ACC112 (cell line): Measurements from ENCODE around the gene PPP2R5C.

ENCODE experiments used
- H2AFZ ChIP-seq: fragments of 200-600 bp; sonication (generic); one replicate; pipeline ENCODE4 v1.6.0; 2017; ENCODE audit warnings: antibody characterized with exemption, low read length; ENCODE audit not compliant: unreplicated experiment
- H3K27ac ChIP-seq: fragments of 200-600 bp; sonication (generic); 2 replicates; pipeline ENCODE4 v1.5.1; 2014; ENCODE audit warnings: low read depth, mild to moderate bottlenecking, antibody characterized with exemption, low read length, moderate library complexity
- H3K27me3 ChIP-seq: fragments of 200-600 bp; sonication (generic); 2 replicates; pipeline ENCODE4 v1.6.1; 2014; ENCODE audit warnings: mild to moderate bottlenecking, antibody characterized with exemption, low read length, moderate library complexity, mixed read lengths; ENCODE audit not compliant: insufficient read depth
- H3K36me3 ChIP-seq: fragments of 200-600 bp; sonication (generic); 2 replicates; pipeline ENCODE4 v1.6.1; 2016; ENCODE audit warnings: mild to moderate bottlenecking, antibody characterized with exemption, low read length, moderate library complexity, mixed read lengths; ENCODE audit not compliant: insufficient read depth
- H3K4me1 ChIP-seq: fragments of 200-600 bp; sonication (generic); one replicate; pipeline ENCODE4 v1.6.1; 2016; ENCODE audit warnings: low read length, mixed read lengths; ENCODE audit not compliant: insufficient read depth, unreplicated experiment, control insufficient read depth
- H3K4me3 ChIP-seq: fragments of 200-600 bp; sonication (generic); 2 replicates; pipeline ENCODE4 v1.5.1; 2014; ENCODE audit warnings: mild to moderate bottlenecking, low read depth, low read length
- H3K79me2 ChIP-seq: fragments of 200-600 bp; sonication (generic); one replicate; pipeline ENCODE4 v1.6.0; 2016; ENCODE audit warnings: low read length; ENCODE audit not compliant: control insufficient read depth, unreplicated experiment, insufficient read depth

The PPP2R5C gene

GRCh38 chr14:101843665-101844064, 82.2 kb downstream of the PPP2R5C start:
- Histone ChIP-seq H3K36me3 (no peaks in the 10 kb centered on the region), H3K27me3 (no peaks in the 10 kb centered on the region), H3K4me1 (no peaks in the 10 kb centered on the region), H2AFZ (no peak overlapping the region), H3K79me2 (peaks cover 57% of the 10 kb centered on the region), H3K4me3 (no peak overlapping the region), H3K27ac (no peak overlapping the region)

DNA sequence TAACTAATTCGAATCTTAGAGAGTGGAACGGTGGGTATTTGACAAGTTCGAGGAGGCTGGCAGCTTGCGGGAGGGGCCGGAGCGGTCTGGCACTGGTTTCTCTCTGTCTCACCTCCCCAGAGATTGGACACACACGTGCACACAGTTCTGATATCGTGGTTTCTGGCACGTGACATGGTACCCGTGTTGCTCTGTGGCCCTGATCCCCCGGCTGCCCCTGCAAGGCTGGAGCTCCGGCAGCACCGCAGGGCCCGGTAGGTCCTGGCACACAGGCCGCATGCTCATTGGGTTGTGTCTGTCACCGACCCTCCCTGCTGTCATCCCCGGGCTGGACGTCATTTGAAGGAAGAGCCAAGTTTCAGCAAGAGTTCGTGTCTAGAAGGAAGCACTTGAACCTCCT, 82.7 kb downstream of the PPP2R5C start:
- no peaks in the 10 kb centered on the region for H3K4me1 ChIP-seq

GRCh38 chr14:101844751-101845150, 83.2 kb downstream of the PPP2R5C start:
- Histone ChIP-seq H3K36me3 (no peaks in the 10 kb centered on the region), H3K27me3 (no peaks in the 10 kb centered on the region), H3K27ac (no peak overlapping the region), H3K4me3 (no peak overlapping the region), H3K79me2 (peaks cover 60% of the 10 kb centered on the region), H3K4me1 (no peaks in the 10 kb centered on the region), H2AFZ (no peak overlapping the region)

More for the DNA sequence above, 82.7 kb downstream of the PPP2R5C start:
- no peaks in the 10 kb centered on the region for H3K27me3 ChIP-seq
- no peak overlapping the region for H3K27ac ChIP-seq
- H3K79me2 ChIP-seq, result peaks cover 60% of the 10 kb centered on the region
- H3K36me3 ChIP-seq, result no peaks in the 10 kb centered on the region
- no peak overlapping the region for H3K4me3 ChIP-seq
- no peak overlapping the region for H2AFZ ChIP-seq

GRCh38 chr14:101845496-101845895, 84.0 kb downstream of the PPP2R5C start:
- H3K36me3 ChIP-seq, result no peaks in the 10 kb centered on the region
- H3K4me3 ChIP-seq, result no peak overlapping the region
- H2AFZ ChIP-seq, result no peak overlapping the region
- no peaks in the 10 kb centered on the region for H3K27me3 ChIP-seq
- H3K4me1 ChIP-seq, result no peaks in the 10 kb centered on the region
- peaks cover 60% of the 10 kb centered on the region for H3K79me2 ChIP-seq
- H3K27ac ChIP-seq, result no peak overlapping the region

DNA sequence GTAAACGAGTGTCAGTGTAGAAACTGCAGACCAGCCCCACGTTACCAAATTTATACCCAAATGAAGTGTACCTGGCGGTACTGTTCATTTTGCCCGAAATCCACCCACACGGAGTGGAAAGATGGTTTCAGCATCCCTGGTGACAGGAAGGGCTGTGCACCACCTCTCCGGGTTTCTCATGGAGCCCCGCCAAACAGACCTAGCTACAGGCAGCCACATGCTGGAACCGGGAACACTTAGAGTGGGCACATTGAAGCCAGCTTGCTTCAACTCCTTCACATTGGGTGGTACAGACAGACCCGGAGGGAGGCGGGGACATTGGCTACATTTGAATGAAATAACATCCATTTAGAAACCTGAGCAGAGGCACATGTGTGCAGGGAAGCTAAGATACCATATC, 84.4 kb downstream of the PPP2R5C start:
- Histone ChIP-seq H3K79me2 (peaks cover 57% of the 10 kb centered on the region), H3K27me3 (no peaks in the 10 kb centered on the region), H2AFZ (no peak overlapping the region), H3K36me3 (no peaks in the 10 kb centered on the region), H3K4me1 (no peaks in the 10 kb centered on the region), H3K27ac (no peak overlapping the region), H3K4me3 (no peak overlapping the region)

DNA sequence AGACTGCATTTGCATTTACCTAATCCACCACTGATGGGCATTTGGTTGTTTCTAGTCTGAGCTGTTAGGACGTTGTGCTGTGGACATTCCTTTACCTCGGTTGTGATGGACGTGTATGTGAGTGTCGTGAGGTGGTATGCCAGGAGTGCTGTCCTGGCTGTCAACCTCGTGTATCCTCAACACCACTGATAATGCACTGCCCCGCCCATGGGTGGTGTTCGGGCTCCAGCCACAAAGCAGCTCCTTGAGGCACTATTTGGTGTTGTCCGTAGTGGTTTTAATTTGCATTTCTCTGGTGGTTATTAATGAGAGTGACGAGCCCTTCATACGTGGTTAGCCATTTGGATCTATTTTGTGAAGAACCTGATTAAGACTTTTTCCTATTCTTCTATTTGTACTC, 87.6 kb downstream of the PPP2R5C start:
- H3K79me2 ChIP-seq, result peaks cover 67% of the 10 kb centered on the region
- H3K4me1 ChIP-seq, result no peaks in the 10 kb centered on the region
- H3K27ac ChIP-seq, result no peak overlapping the region
- no peaks in the 10 kb centered on the region for H3K27me3 ChIP-seq
- no peak overlapping the region for H2AFZ ChIP-seq
- no peak overlapping the region for H3K4me3 ChIP-seq
- no peaks in the 10 kb centered on the region for H3K36me3 ChIP-seq

DNA sequence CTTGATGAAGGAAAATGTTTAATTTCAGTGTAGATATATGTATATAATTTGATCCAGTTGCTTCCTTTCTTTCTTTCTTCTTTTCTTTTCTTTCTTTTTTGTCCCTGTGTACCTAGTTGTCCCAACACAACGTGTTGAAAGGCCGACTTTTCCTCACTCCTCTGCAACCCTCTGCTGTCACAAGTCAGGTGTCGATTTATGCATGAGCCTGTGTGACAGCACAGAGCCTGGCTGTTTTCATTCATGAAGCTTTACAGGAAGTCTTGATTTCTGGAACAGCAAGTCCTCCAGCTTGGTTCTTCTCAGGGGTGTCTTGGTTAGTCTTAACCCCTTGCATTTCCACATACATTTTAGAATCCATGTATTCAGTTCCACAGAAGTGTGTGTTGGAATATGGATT, 88.1 kb downstream of the PPP2R5C start:
- H3K4me3 ChIP-seq, result no peak overlapping the region
- H3K36me3 ChIP-seq, result no peaks in the 10 kb centered on the region
- H3K79me2 ChIP-seq, result peaks cover 66% of the 10 kb centered on the region
- H3K27ac ChIP-seq, result no peak overlapping the region
- H2AFZ ChIP-seq, result no peak overlapping the region
- no peaks in the 10 kb centered on the region for H3K27me3 ChIP-seq
- H3K4me1 ChIP-seq, result no peaks in the 10 kb centered on the region

GRCh38 chr14:101851183-101851582, 89.7 kb downstream of the PPP2R5C start:
- Histone ChIP-seq H3K27me3 (no peaks in the 10 kb centered on the region), H2AFZ (no peak overlapping the region), H3K27ac (no peak overlapping the region), H3K79me2 (peaks cover 56% of the 10 kb centered on the region), H3K36me3 (no peaks in the 10 kb centered on the region), H3K4me1 (no peaks in the 10 kb centered on the region), H3K4me3 (no peak overlapping the region)

- H2AFZ ChIP-seq, result no peak overlapping the region
- H3K4me3 ChIP-seq, result no peak overlapping the region
- no peak overlapping the region for H3K27ac ChIP-seq
- peaks cover 51% of the 10 kb centered on the region for H3K79me2 ChIP-seq
- no peaks in the 10 kb centered on the region for H3K4me1 ChIP-seq
- H3K36me3 ChIP-seq, result no peaks in the 10 kb centered on the region
- no peaks in the 10 kb centered on the region for H3K27me3 ChIP-seq
These were observed 90.4 kb downstream of the PPP2R5C start for GRCh38 chr14:101851736-101852405.

GRCh38 chr14:101852785-101853184, 91.3 kb downstream of the PPP2R5C start:
- Histone ChIP-seq H3K4me1 (no peaks in the 10 kb centered on the region), H3K36me3 (no peaks in the 10 kb centered on the region; the same call in 1 of the 2 replicates), H2AFZ (no peak overlapping the region), H3K27me3 (no peaks in the 10 kb centered on the region), H3K79me2 (peaks cover 50% of the 10 kb centered on the region), H3K27ac (no peak overlapping the region), H3K4me3 (no peak overlapping the region)

DNA sequence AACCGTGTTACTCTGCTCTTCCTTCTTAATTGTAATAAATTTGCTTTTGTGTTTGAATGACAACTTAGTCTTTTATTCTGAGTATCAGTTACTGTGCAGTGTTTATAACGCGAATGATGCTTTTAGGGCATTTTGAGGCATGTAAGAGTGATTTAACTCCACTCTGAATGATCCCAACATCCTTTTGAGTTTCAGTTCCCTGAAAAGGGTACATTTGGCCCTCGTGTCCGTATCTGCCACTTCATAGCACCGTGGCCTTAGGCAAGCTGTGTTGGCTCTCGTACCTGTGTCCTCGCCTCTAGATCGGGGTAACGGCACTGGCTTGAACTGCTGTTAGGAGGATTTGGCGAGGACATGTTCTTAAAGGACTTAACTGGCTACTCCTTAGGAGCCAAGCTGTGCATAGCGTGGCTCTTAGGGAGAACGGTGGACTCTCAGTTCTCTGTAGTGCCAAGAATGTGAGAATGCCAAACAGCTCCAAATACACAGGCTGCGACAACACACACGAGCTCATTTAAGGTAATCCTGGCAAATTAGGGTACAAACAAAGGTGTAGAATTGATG, 92.0 kb downstream of the PPP2R5C start:
- Histone ChIP-seq H3K4me1 (no peaks in the 10 kb centered on the region), H3K36me3 (no peaks in the 10 kb centered on the region; the same call in 1 of the 2 replicates), H3K27ac (no peak overlapping the region), H2AFZ (no peak overlapping the region), H3K4me3 (no peak overlapping the region), H3K79me2 (peaks cover 50% of the 10 kb centered on the region), H3K27me3 (no peaks in the 10 kb centered on the region)
